H1 (cell line): ENCODE measurements around the gene TWIST2. TPM values are rescaled to one million over a fixed set of nuclear protein-coding genes. Genes with fewer than 3 reads are reported as not detected.

Experiments used
- CTCF ChIA-PET: fragments of 300-600 bp; sonication (Branson Sonifier 250); formaldehyde crosslinking; loops from one replicate; lab custom pipeline; 2021; ENCODE audit not compliant: partially characterized antibody; lab: Charles Lee
- POLR2A ChIA-PET: fragments of 300-600 bp; sonication (Branson Sonifier 250); formaldehyde crosslinking; loops from one replicate; lab custom pipeline; 2021; ENCODE audit warnings: inconsistent platforms; ENCODE audit not compliant: partially characterized antibody; lab: Charles Lee
- DNase-seq, 2 experiments: peaks; one replicate each; pipeline versions ENCODE4 v3.0.0 to v3.0.0-alpha.2; 2010 to 2022; ENCODE audit warnings: low spot score in 2 of 2, low read depth in 1 of 2, mixed read lengths in 1 of 2
- FAIRE-seq: peaks from 2 replicates; lab custom pipeline; 2011; peaks lifted over from hg19 to GRCh38; lab: Jason Lieb, UNC
- H2AFZ ChIP-seq: 2 replicates; pipeline ENCODE4 v1.8.1; 2012; ENCODE audit warnings: low read length, inconsistent platforms
- H2AK5ac ChIP-seq: 2 replicates; pipeline ENCODE4 v1.6.1; 2013; ENCODE audit warnings: low read depth, low read length
- H2BK120ac ChIP-seq: replicated peaks from 2 replicates; pipeline ENCODE3; 2013; ENCODE audit warnings: low read depth, low read length, inconsistent platforms
- H2BK12ac ChIP-seq: 2 replicates; pipeline ENCODE4 v1.6.1; 2013; ENCODE audit warnings: low read depth, low read length
- H2BK15ac ChIP-seq: 2 replicates; pipeline ENCODE4 v1.6.1; 2013; ENCODE audit warnings: low read length
- H2BK20ac ChIP-seq: 2 replicates; pipeline ENCODE4 v1.6.1; 2013; ENCODE audit warnings: low read length
- H2BK5ac ChIP-seq: 2 replicates; pipeline ENCODE4 v1.6.1; 2013; ENCODE audit warnings: low read depth, low read length
- H3K14ac ChIP-seq: 2 replicates; pipeline ENCODE4 v1.6.1; 2013; ENCODE audit warnings: inconsistent platforms; ENCODE audit not compliant: insufficient read length
- H3K18ac ChIP-seq: 2 replicates; pipeline ENCODE4 v1.6.1; 2013; ENCODE audit warnings: low read length; ENCODE audit errors: extremely low read depth
- H3K23ac ChIP-seq: 2 replicates; pipeline ENCODE4 v1.6.1; 2013; ENCODE audit warnings: inconsistent platforms; ENCODE audit not compliant: insufficient read length
- H3K23me2 ChIP-seq: 2 replicates; pipeline ENCODE4 v1.6.1; 2013; ENCODE audit warnings: low read depth, low read length
- H3K27ac ChIP-seq: 2 replicates; pipeline ENCODE4 v1.6.1; 2011; ENCODE audit warnings: low read depth, low read length, inconsistent platforms
- H3K27me3 ChIP-seq, 4 experiments: replicated peaks in 1 of 4; 1 replicate in 1 of 4; 2 replicates in 3 of 4; pipeline versions ENCODE4 v1.6.1 to v1.8.1; 2011 to 2013; ENCODE audit warnings: low read length in 3 of 4, mild to moderate bottlenecking in 3 of 4, inconsistent platforms in 2 of 4, mixed read lengths in 2 of 4, moderate library complexity in 1 of 4; ENCODE audit not compliant: control insufficient read depth in 3 of 4, insufficient read depth in 3 of 4; ENCODE audit errors: extremely low read depth in 1 of 4
- H3K36me3 ChIP-seq, 4 experiments: 2 replicates each; pipeline versions ENCODE4 v1.6.1 to v1.8.1; 2011 to 2013; ENCODE audit warnings: mild to moderate bottlenecking in 4 of 4, low read length in 3 of 4, moderate library complexity in 2 of 4, control low read depth in 1 of 4, inconsistent platforms in 1 of 4; ENCODE audit not compliant: insufficient read depth in 4 of 4, control insufficient read depth in 2 of 4
- H3K4ac ChIP-seq: replicated peaks from 2 replicates; pipeline ENCODE3; 2013; ENCODE audit warnings: low read length, low read depth, mixed read lengths, inconsistent platforms; ENCODE audit not compliant: insufficient read length
- H3K4me1 ChIP-seq, 4 experiments: replicated peaks in 1 of 4; 1 replicate in 1 of 4; 2 replicates in 3 of 4; pipeline versions ENCODE4 v1.6.1 to v1.8.1; 2011 to 2013; ENCODE audit warnings: low read length in 3 of 4, inconsistent platforms in 2 of 4, mixed read lengths in 1 of 4; ENCODE audit not compliant: insufficient read depth in 4 of 4, control insufficient read depth in 3 of 4
- H3K4me2 ChIP-seq, 2 experiments: 2 replicates each; pipeline versions ENCODE4 v1.6.1 to v1.8.1; 2011 to 2013; ENCODE audit warnings: low read depth in 2 of 2, low read length in 2 of 2, control low read depth in 1 of 2, inconsistent platforms in 1 of 2, mild to moderate bottlenecking in 1 of 2; ENCODE audit not compliant: insufficient read depth in 1 of 2
- H3K4me3 ChIP-seq, 4 experiments: fragments of 200-600, 300-600 bp in 1 of 4; sonication (generic), shearing (Covaris generic), sonication (Bioruptor Twin) in 1 of 4; 2 replicates each; pipeline versions ENCODE4 v1.5.1 to v1.8.1; 2011 to 2016; ENCODE audit warnings: low read length in 4 of 4, low read depth in 3 of 4, control low read depth in 2 of 4, inconsistent platforms in 2 of 4, mild to moderate bottlenecking in 2 of 4, mixed read lengths in 1 of 4, moderate library complexity in 1 of 4; ENCODE audit not compliant: insufficient read depth in 2 of 4; ENCODE audit errors: extremely low read depth in 1 of 4
- H3K56ac ChIP-seq: replicated peaks from 2 replicates; pipeline ENCODE3; 2013; ENCODE audit warnings: low read depth, mild to moderate bottlenecking, mixed read lengths, low read length, inconsistent platforms; ENCODE audit not compliant: insufficient read length
- H3K79me1 ChIP-seq: 2 replicates; pipeline ENCODE4 v1.6.1; 2013; ENCODE audit warnings: low read depth, low read length, control low read depth
- H3K79me2 ChIP-seq, 2 experiments: 2 replicates each; pipeline versions ENCODE4 v1.6.1 to v1.8.1; 2012 to 2013; ENCODE audit warnings: low read length in 2 of 2, mild to moderate bottlenecking in 2 of 2, inconsistent platforms in 1 of 2; ENCODE audit not compliant: insufficient read depth in 2 of 2, control insufficient read depth in 1 of 2
- H3K9ac ChIP-seq, 4 experiments: replicated peaks in 1 of 4; 1 replicate in 1 of 4; 2 replicates in 3 of 4; pipeline versions ENCODE4 v1.6.1 to v1.8.1; 2011 to 2013; ENCODE audit warnings: low read depth in 3 of 4, low read length in 3 of 4, control low read depth in 2 of 4, mild to moderate bottlenecking in 2 of 4, moderate library complexity in 2 of 4, inconsistent platforms in 1 of 4; ENCODE audit errors: extremely low read depth in 1 of 4
- H3K9me3 ChIP-seq, 2 experiments: 2 replicates each; pipeline versions ENCODE4 v1.6.1 to v1.8.1; 2012 to 2013; ENCODE audit warnings: mild to moderate bottlenecking in 2 of 2, moderate library complexity in 2 of 2, control low read depth in 1 of 2, inconsistent platforms in 1 of 2, low read depth in 1 of 2, low read length in 1 of 2, mixed read lengths in 1 of 2; ENCODE audit not compliant: insufficient read depth in 2 of 2
- H4K20me1 ChIP-seq, 2 experiments: replicated peaks in 1 of 2; 2 replicates each; pipeline versions ENCODE3 to v1.8.1; 2011 to 2013; ENCODE audit warnings: inconsistent platforms in 2 of 2, low read length in 2 of 2, mild to moderate bottlenecking in 1 of 2; ENCODE audit not compliant: insufficient read depth in 2 of 2, control insufficient read depth in 1 of 2
- H4K5ac ChIP-seq: 2 replicates; pipeline ENCODE4 v1.6.1; 2013; ENCODE audit warnings: low read length, low read depth, mixed read lengths, inconsistent platforms; ENCODE audit not compliant: insufficient read length
- H4K8ac ChIP-seq: 2 replicates; pipeline ENCODE4 v1.8.0; 2013; ENCODE audit warnings: mild to moderate bottlenecking, moderate library complexity, low read length, inconsistent platforms; ENCODE audit not compliant: insufficient read depth; ENCODE audit errors: extremely low read depth
- H4K91ac ChIP-seq: replicated peaks from 2 replicates; pipeline ENCODE3; 2013; ENCODE audit warnings: low read length, mixed read lengths, inconsistent platforms; ENCODE audit not compliant: insufficient read length
- ASH2L ChIP-seq: fragments of 200-600, 300-600 bp; sonication (generic); IDR thresholded peaks from one replicate; pipeline ENCODE4 v1.7.1; 2017; ENCODE audit warnings: low read length
- BACH1 ChIP-seq: IDR thresholded peaks from 2 replicates; pipeline ENCODE4 v1.6.1; 2012; ENCODE audit warnings: low read length, improper control_type of control experiment
- KDM5A ChIP-seq: fragments of 200-600 bp; IDR thresholded peaks from 2 replicates; pipeline ENCODE4 v1.7.1; 2012; ENCODE audit warnings: mild to moderate bottlenecking, low read length, inconsistent platforms, mixed read lengths
- SIX5 ChIP-seq: IDR thresholded peaks from 2 replicates; pipeline ENCODE4 v1.6.1; 2011; ENCODE audit warnings: mild to moderate bottlenecking, low read depth, low read length
- TEAD4 ChIP-seq: IDR thresholded peaks from 2 replicates; pipeline ENCODE4 v1.6.1; 2012; ENCODE audit warnings: low read depth, low read length, inconsistent platforms, mixed read lengths
- ZNF274 ChIP-seq: IDR thresholded peaks from 2 replicates; pipeline ENCODE4 v1.7.0; 2012; ENCODE audit warnings: low read length, borderline replicate concordance; ENCODE audit errors: extremely low read depth
- WGBS, 2 experiments: shearing (Covaris generic) in 1 of 2; methylation state at CpG; one replicate each; pipeline versions ENCODE4 v1.1.6 to v1.1.7; 2013 to 2015; ENCODE audit warnings: low lambda C conversion rate in 2 of 2, mixed read lengths in 2 of 2, inconsistent platforms in 1 of 2, low coverage in 1 of 2, missing lambda C conversion rate in 1 of 2; ENCODE audit not compliant: insufficient replicate concordance in 2 of 2, insufficient coverage in 1 of 2, insufficient read length in 1 of 2; ENCODE audit errors: extremely low coverage in 1 of 2, missing lambda C conversion rate in 1 of 2; 5-methylcytosine and 5-hydroxymethylcytosine counted together
- polyA plus RNA-seq, 7 experiments: library from polyadenylated mRNA; depleted of rRNA in 3 of 7; stranded (reverse) in 5 of 7; unstranded in 2 of 7; fragments of >200 nt in 5 of 7; fragments of 200-250 nt in 2 of 7; gene quantifications; 1 replicate in 5 of 7; 2 replicates in 1 of 7; 4 replicates in 1 of 7; pipeline versions ENCODE4 v1.2.1 to v1.2.3, GENCODE V29; 2011 to 2013; ENCODE audit warnings: missing spikeins in 2 of 7, mixed read lengths in 2 of 7
- total RNA-seq: library from RNA; stranded (reverse); fragmentation: NEBNext Ultra II Directional; extraction: Animal tissue kit (Norgen Biotek cat#: 25700); gene quantifications from 2 replicates; pipeline ENCODE4 v1.2.1, GENCODE V29; 2021

Gene TWIST2
- total and polyA plus RNA-seq, 2 of the 8 experiments (the other 6 are each of a cell fraction or from before 2014, with no cell fraction given): 2.6 to 4.3 TPM

- Histone ChIP-seq H3K79me2 (no peaks in the 10 kb centered on the region), H3K27me3 (no peaks in the 10 kb centered on the region), H2BK12ac (no peak overlapping the region), H3K36me3 (no peaks in the 10 kb centered on the region), H3K23me2 (peaks cover 4% of the 10 kb centered on the region; the same call in 1 of the 2 replicates), H2BK5ac (no peak overlapping the region), H2AFZ (no peak overlapping the region), H4K8ac (no peak overlapping the region), H3K4me3 (no peak overlapping the region), H3K79me1 (no peaks in the 10 kb centered on the region), H3K4ac (no peak overlapping the region), H4K91ac (no peak overlapping the region), H2BK20ac (no peak overlapping the region), H4K5ac (no peak overlapping the region), H2BK120ac (no peak overlapping the region), H3K23ac (no peak overlapping the region), H4K20me1 (no peaks in the 10 kb centered on the region), H2BK15ac (no peak overlapping the region), H3K56ac (no peak overlapping the region), H3K4me2 (no peak overlapping the region), H3K9ac (no peak overlapping the region), H2AK5ac (no peak overlapping the region), H3K27ac (no peak overlapping the region), H3K18ac (no peak overlapping the region), H3K9me3 (peaks cover 0 to 2% of the 10 kb centered on the region in 2 experiments; a peak in 1 of 4 replicates), H3K14ac (no peak overlapping the region), H3K4me1 (no peaks in the 10 kb centered on the region; a peak in 1 of 7 replicates)
- 95% methylated on average over 4 of the region's 5 CpGs; no CpG with 5 or more reads in 1 of the 2 experiments for WGBS, 2 experiments
- TF ChIP-seq BACH1: no peak
- TF ChIP-seq KDM5A: no peak
- no peak for TF ChIP-seq ASH2L
- TF ChIP-seq TEAD4: no peak
- no peak for TF ChIP-seq SIX5
- no peak for TF ChIP-seq ZNF274
- CTCF ChIA-PET: no interaction called here
- POLR2A ChIA-PET: no interaction called here
- FAIRE-seq: no peak
- DNase-seq: no peak
These were observed 67.7 kb downstream of the TWIST2 start for GRCh38 chr2:238915596-238915995.
